DOHH2 (cell line): ENCODE results near the gene GUF1.
"Not testable (repeated sequence)": the region's sequence is repeated elsewhere in the genome, so short reads cannot be mapped to it uniquely, and the experiment has no call there.

ENCODE experiments used
- CTCF ChIP-seq: fragments of 200-600 bp; sonication (generic); IDR thresholded peaks from one replicate; pipeline ENCODE4 v1.5.1; 2014; ENCODE audit warnings: antibody characterized with exemption, mild to moderate bottlenecking, low read depth, low read length; ENCODE audit not compliant: poor library complexity, severe bottlenecking
- EZH2phosphoT487 ChIP-seq: fragments of 200-600 bp; sonication (generic); IDR thresholded peaks from 2 replicates; pipeline ENCODE4 v1.6.1; 2017; ENCODE audit warnings: borderline replicate concordance, mild to moderate bottlenecking, antibody characterized with exemption, low read length, moderate library complexity, mixed read lengths

GRCh38 chr4:44728694-44729093 lies 50.5 kb downstream of the GUF1 start:
- TF ChIP-seq CTCF, EZH2phosphoT487: not testable (repeated sequence)
